K562 (cell line): Measurements from ENCODE around the gene MMEL1. TPM values are rescaled to one million over a fixed set of nuclear protein-coding genes. Genes with fewer than 3 reads are reported as not detected.

Source experiments
- EWSR1 ChIP-seq: fragments of 450-650 bp; IDR thresholded peaks from 2 replicates; pipeline ENCODE4 v1.6.1; 2018; ENCODE audit warnings: borderline replicate concordance, mild to moderate bottlenecking, low read depth, moderate library complexity; ENCODE audit not compliant: partially characterized antibody
- FOXK2 ChIP-seq, 2 experiments: fragments of 450-650 bp; IDR thresholded peaks in 1 of 2; conservative IDR thresholded peaks in 1 of 2; 2 replicates each; pipeline ENCODE4 v1.6.1; 2016; ENCODE audit warnings: low read depth in 2 of 2, mild to moderate bottlenecking in 1 of 2
- GTF2F1 ChIP-seq: IDR thresholded peaks from 2 replicates; pipeline ENCODE4 v1.6.1; 2011; ENCODE audit warnings: low read depth, low read length, improper control_type of control experiment
- HDAC6 ChIP-seq: IDR thresholded peaks from 2 replicates; pipeline ENCODE4 v1.6.1; 2012; ENCODE audit warnings: low read depth, mild to moderate bottlenecking, control low read depth, inconsistent platforms, low read length, moderate library complexity
- HNRNPH1 ChIP-seq: fragments of 200-400 bp; formaldehyde crosslinking; optimal IDR thresholded peaks from 2 replicates; pipeline ENCODE3; 2017; ENCODE audit warnings: low read depth, mild to moderate bottlenecking, low read length, moderate library complexity
- MIER1 ChIP-seq: fragments of 450-650 bp; IDR thresholded peaks from 2 replicates; pipeline ENCODE4 v1.6.1; 2016; ENCODE audit warnings: antibody characterized with exemption, mild to moderate bottlenecking, low read depth
- NUFIP1 ChIP-seq: fragments of 450-650 bp; IDR thresholded peaks from 2 replicates; pipeline ENCODE4 v1.6.1; 2018; ENCODE audit not compliant: partially characterized antibody
- PCBP1 ChIP-seq: fragments of 200-400 bp; formaldehyde crosslinking; IDR thresholded peaks from 2 replicates; pipeline ENCODE4 v1.6.1; 2018; ENCODE audit warnings: mild to moderate bottlenecking, low read depth, low read length; ENCODE audit not compliant: poor library complexity, severe bottlenecking
- POLR3G ChIP-seq: IDR thresholded peaks from 2 replicates; pipeline ENCODE4 v1.6.1; 2011; ENCODE audit not compliant: insufficient read length, insufficient replicate concordance; ENCODE audit errors: extremely low read depth
- RBM25 ChIP-seq: fragments of 200-400 bp; formaldehyde crosslinking; IDR thresholded peaks from 2 replicates; pipeline ENCODE4 v1.6.1; 2018; ENCODE audit warnings: low read length, low read depth, moderate library complexity; ENCODE audit not compliant: severe bottlenecking
- SIN3A ChIP-seq, 2 experiments: fragments of 150-350 bp in 1 of 2; IDR thresholded peaks; 2 replicates each; pipeline ENCODE4 v1.6.1; 2011 to 2016; ENCODE audit warnings: borderline replicate concordance in 2 of 2, low read depth in 2 of 2, low read length in 2 of 2, mild to moderate bottlenecking in 2 of 2, moderate library complexity in 2 of 2; ENCODE audit not compliant: control insufficient read depth in 1 of 2
- SPI1 ChIP-seq: IDR thresholded peaks from 2 replicates; pipeline ENCODE4 v1.6.1; 2011; ENCODE audit warnings: low read depth, low read length, control low read depth, borderline replicate concordance
- ZNF282 ChIP-seq: sonication (generic); formaldehyde crosslinking; IDR thresholded peaks from 2 replicates; pipeline ENCODE4 v1.8.1; 2023; ENCODE audit warnings: missing genetic modification reagents
- polyA plus RNA-seq, 8 experiments: library from polyadenylated mRNA; depleted of rRNA in 4 of 8; stranded (reverse) in 5 of 8; unstranded in 3 of 8; fragments of >200 nt; fragmentation: Nextera tagmentation in 2 of 8; fragmentation: Illumina TruSeq in 1 of 8; extraction: Ambion mirVana in 2 of 8; extraction: Trizol in 1 of 8; gene quantifications; 2 replicates each; pipeline versions ENCODE4 v1.2.1 to v1.2.3, GENCODE V29; 2011 to 2014; ENCODE audit warnings: inconsistent platforms in 1 of 8, missing spikeins in 1 of 8
- total RNA-seq, 7 experiments: library from RNA; depleted of rRNA in 6 of 7; stranded (reverse); fragments of >200 nt in 6 of 7; fragmentation: Illumina TruSeq in 2 of 7; extraction: Trizol in 2 of 7; gene quantifications; 2 replicates each; pipeline versions ENCODE4 v1.2.1 to v1.2.3, GENCODE V29; 2011 to 2021; ENCODE audit warnings: low replicate concordance in 1 of 7
- TF ChIP-seq, protein P1 (sequence below): fragments of 450-650 bp; IDR thresholded peaks from 2 replicates; pipeline ENCODE4 v1.6.1; 2018; ENCODE audit not compliant: partially characterized antibody
- TF ChIP-seq, protein P2 (sequence below): sonication (generic); formaldehyde crosslinking; IDR thresholded peaks from 2 replicates; pipeline ENCODE4 v1.8.1; 2022; ENCODE audit warnings: missing genetic modification reagents

The MMEL1 gene
- total and polyA plus RNA-seq, 9 of the 15 experiments (the other 6 are each of a cell fraction or from before 2014, with no cell fraction given) = not detected

DNA sequence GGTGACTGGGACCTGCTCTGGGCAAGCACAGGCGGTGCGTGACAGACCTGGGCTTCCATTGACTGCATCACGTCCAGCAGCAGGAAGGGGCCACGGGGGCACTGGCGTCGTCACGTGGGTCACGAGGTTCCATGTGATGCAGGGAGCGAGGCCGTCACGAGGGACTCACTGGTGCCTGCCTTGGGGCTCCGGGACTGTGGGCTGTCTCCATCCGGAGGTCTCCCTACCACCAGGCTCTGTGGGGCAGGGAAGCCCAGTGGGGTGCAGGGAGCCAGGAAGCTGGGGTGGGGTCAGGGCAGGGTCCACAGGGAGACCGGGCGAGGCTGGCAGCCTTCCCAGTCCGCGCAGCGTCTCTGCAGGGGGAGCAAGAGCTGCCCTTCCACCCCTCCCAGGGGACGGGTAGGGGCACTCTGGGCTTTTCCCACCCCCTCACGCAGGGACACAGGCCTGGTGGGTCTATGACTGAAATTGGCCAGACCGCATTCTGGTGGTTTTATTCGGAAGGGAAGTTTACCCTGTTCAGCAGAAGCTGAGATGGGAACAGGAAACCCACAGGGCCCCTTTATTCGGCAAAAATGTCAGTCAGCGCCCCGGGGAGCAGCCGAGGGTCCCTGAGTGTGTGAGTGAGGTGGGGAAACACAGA is 77.1 kb downstream of the MMEL1 start (continued):
- TF ChIP-seq HNRNPH1 (no peak), NUFIP1 (no peak), FOXK2 (conservative IDR thresholded peaks at IDR 0.05 in 1 of 2, IDR thresholded peaks at IDR 0.05 in 1 of 2; ENCODE audit: low read depth in 2 of 2) (no peak), SPI1 (no peak), ZNF282 (CRISPR knock-in tag) (no peak), PCBP1 (no peak), RBM25 (no peak), GTF2F1 (no peak), HDAC6 (no peak), POLR3G (no peak), EWSR1 (no peak), MIER1 (no peak), SIN3A (IDR thresholded peaks at IDR 0.05; ENCODE audit: borderline replicate concordance in 2 of 2, control insufficient read depth in 1 of 2, low read depth in 2 of 2, low read length in 2 of 2) (no peak)
- TF ChIP-seq, protein P1, sequence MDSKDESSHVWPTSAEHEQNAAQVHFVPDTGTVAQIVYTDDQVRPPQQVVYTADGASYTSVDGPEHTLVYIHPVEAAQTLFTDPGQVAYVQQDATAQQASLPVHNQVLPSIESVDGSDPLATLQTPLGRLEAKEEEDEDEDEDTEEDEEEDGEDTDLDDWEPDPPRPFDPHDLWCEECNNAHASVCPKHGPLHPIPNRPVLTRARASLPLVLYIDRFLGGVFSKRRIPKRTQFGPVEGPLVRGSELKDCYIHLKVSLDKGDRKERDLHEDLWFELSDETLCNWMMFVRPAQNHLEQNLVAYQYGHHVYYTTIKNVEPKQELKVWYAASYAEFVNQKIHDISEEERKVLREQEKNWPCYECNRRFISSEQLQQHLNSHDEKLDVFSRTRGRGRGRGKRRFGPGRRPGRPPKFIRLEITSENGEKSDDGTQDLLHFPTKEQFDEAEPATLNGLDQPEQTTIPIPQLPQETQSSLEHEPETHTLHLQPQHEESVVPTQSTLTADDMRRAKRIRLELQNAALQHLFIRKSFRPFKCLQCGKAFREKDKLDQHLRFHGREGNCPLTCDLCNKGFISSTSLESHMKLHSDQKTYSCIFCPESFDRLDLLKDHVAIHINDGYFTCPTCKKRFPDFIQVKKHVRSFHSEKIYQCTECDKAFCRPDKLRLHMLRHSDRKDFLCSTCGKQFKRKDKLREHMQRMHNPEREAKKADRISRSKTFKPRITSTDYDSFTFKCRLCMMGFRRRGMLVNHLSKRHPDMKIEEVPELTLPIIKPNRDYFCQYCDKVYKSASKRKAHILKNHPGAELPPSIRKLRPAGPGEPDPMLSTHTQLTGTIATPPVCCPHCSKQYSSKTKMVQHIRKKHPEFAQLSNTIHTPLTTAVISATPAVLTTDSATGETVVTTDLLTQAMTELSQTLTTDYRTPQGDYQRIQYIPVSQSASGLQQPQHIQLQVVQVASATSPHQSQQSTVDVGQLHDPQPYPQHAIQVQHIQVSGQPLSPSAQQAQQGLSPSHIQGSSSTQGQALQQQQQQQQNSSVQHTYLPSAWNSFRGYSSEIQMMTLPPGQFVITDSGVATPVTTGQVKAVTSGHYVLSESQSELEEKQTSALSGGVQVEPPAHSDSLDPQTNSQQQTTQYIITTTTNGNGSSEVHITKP = no peak
- TF ChIP-seq, protein P2, sequence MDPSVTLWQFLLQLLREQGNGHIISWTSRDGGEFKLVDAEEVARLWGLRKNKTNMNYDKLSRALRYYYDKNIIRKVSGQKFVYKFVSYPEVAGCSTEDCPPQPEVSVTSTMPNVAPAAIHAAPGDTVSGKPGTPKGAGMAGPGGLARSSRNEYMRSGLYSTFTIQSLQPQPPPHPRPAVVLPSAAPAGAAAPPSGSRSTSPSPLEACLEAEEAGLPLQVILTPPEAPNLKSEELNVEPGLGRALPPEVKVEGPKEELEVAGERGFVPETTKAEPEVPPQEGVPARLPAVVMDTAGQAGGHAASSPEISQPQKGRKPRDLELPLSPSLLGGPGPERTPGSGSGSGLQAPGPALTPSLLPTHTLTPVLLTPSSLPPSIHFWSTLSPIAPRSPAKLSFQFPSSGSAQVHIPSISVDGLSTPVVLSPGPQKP (CRISPR knock-in tag) = no peak
